ENCODE measurements around the gene TRIM67. TPM values are rescaled to one million over a fixed set of nuclear protein-coding genes. Genes with fewer than 3 reads are reported as not detected.

The TRIM67 gene
- polyA plus RNA-seq, 2 of the 4 experiments (the other 2 are of a cell fraction) = 0.23 to 0.35 TPM

GRCh38 chr1:231189683-231190270 is 27.9 kb downstream of the TRIM67 start:
- FAIRE-seq (no peak), ATAC-seq (no peak), DNase-seq (ENCODE audit: low read depth in 1 of 2, low spot score in 1 of 2) (no peak)
- H3K4me3 ChIP-seq = no peak overlapping the region
- H3K4me2 ChIP-seq = no peak overlapping the region
- ChIA-PET POLR2A (no interaction called here), CTCF (no interaction called here)
- TF ChIP-seq GATA3 (IDR thresholded peaks at IDR 0.05; ENCODE audit: borderline replicate concordance) (no peak), KDM5A (IDR thresholded peaks at IDR 0.05) (no peak), KDM1A (IDR thresholded peaks at IDR 0.05; ENCODE audit: low read depth) (no peak), MYC (IDR thresholded peaks at IDR 0.05; ENCODE audit: borderline replicate concordance, low read length) (no peak), RAD21 (conservative IDR thresholded peaks at IDR 0.05 in 1 of 2, IDR thresholded peaks at IDR 0.05 in 1 of 2) (no peak), FOSL2 (IDR thresholded peaks at IDR 0.05) (no peak), FOSL2 (CRISPR knock-in tag; IDR thresholded peaks at IDR 0.05) (no peak), CEBPB (IDR thresholded peaks at IDR 0.05) (no peak), FOXS1 (CRISPR knock-in tag; IDR thresholded peaks at IDR 0.05) (no peak), HOXB13 (CRISPR knock-in tag; IDR thresholded peaks at IDR 0.05; ENCODE audit: low read depth) (no peak), EHF (CRISPR knock-in tag; IDR thresholded peaks at IDR 0.05) (no peak), HOXA7 (CRISPR knock-in tag; IDR thresholded peaks at IDR 0.05) (no peak), JUNB (IDR thresholded peaks at IDR 0.05) (no peak), ZSCAN20 (CRISPR knock-in tag; IDR thresholded peaks at IDR 0.05) (no peak), RFX5 (IDR thresholded peaks at IDR 0.05) (no peak), EHMT2 (IDR thresholded peaks at IDR 0.05; ENCODE audit: low read depth) (no peak), CBX8 (IDR thresholded peaks at IDR 0.05) (no peak)
- H3K4me1 ChIP-seq = peaks cover 27% of the 10 kb centered on the region
- H3K9me3 ChIP-seq = peaks cover 3% of the 10 kb centered on the region; the same call in 1 of the 3 replicates
- 81% methylated on average over 5 of the region's 5 CpGs for WGBS (ENCODE audit: missing lambda C conversion rate)
- H3K27ac ChIP-seq = peak overlapping the region in 1 of 2 experiments; percentile 96; a peak in 3 of 6 replicates

DNA sequence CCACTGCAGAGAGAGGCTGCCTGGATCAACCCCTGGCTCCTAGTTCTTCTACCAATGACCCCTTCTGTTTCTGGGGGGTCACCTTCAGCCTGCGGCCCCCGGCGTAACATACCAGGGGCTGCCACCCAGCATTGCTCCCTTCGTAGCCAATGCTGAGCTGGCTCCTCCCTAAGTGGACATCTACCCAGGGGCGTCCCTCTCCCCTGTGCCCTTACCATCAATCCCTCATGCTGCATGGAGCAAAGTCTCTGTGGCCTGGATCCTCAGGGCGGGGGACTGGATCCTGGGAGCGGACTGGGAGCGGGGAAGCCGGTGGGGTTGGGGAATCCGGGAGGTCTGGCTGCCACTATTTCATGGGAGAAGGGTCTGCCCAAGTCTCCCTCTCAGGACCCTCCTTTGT is 28.6 kb downstream of the TRIM67 start:
- POLR2A ChIA-PET = no interaction called here
- TF ChIP-seq FOXS1 (CRISPR knock-in tag; IDR thresholded peaks at IDR 0.05) (no peak), EP300 (IDR thresholded peaks at IDR 0.05) (no peak), NFE2L2 (conservative IDR thresholded peaks at IDR 0.05; ENCODE audit: low read length) (no peak), HOXA7 (CRISPR knock-in tag; IDR thresholded peaks at IDR 0.05) (no peak), SREBF2 (IDR thresholded peaks at IDR 0.05) (no peak), FOSB (CRISPR knock-in tag; IDR thresholded peaks at IDR 0.05) (no peak), HDAC2 (IDR thresholded peaks at IDR 0.05) (no peak), ZFP36 (IDR thresholded peaks at IDR 0.05; ENCODE audit: borderline replicate concordance, partially characterized antibody) (no peak), HMGXB4 (CRISPR knock-in tag; IDR thresholded peaks at IDR 0.05; ENCODE audit: borderline replicate concordance) (no peak), RARB (CRISPR knock-in tag; IDR thresholded peaks at IDR 0.05) (no peak), ZSCAN20 (CRISPR knock-in tag; IDR thresholded peaks at IDR 0.05) (no peak), RCOR1 (IDR thresholded peaks at IDR 0.05; ENCODE audit: low read depth, low read length) (no peak), JUNB (IDR thresholded peaks at IDR 0.05) (no peak), CEBPB (IDR thresholded peaks at IDR 0.05) (no peak), BCL3 (IDR thresholded peaks at IDR 0.05) (no peak), CBX2 (IDR thresholded peaks at IDR 0.05; ENCODE audit: borderline replicate concordance, low read depth) (no peak)
- TF ChIP-seq, protein P1, sequence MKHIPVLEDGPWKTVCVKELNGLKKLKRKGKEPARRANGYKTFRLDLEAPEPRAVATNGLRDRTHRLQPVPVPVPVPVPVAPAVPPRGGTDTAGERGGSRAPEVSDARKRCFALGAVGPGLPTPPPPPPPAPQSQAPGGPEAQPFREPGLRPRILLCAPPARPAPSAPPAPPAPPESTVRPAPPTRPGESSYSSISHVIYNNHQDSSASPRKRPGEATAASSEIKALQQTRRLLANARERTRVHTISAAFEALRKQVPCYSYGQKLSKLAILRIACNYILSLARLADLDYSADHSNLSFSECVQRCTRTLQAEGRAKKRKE (CRISPR knock-in tag; IDR thresholded peaks at IDR 0.05; ENCODE audit: low read depth) = no peak
- no peak for DNase-seq (ENCODE audit: low read depth in 1 of 2, low spot score in 1 of 2)
- ATAC-seq = no peak
- Histone ChIP-seq H3K27ac (peak overlapping the region in 1 of 2 experiments; percentile 96; a peak in 3 of 6 replicates), H3K9me3 (peaks cover 3% of the 10 kb centered on the region; the same call in 1 of the 3 replicates), H3K4me3 (no peak overlapping the region), H3K4me1 (peaks cover 34% of the 10 kb centered on the region), H3K4me2 (no peak overlapping the region)
- WGBS (ENCODE audit: missing lambda C conversion rate) = 95% methylated on average over 10 of the region's 10 CpGs
- CTCF ChIA-PET = no interaction called here
- no peak for FAIRE-seq

Data from A549 (cell line).